ENCODE results near the gene KLRC3. TPM values are rescaled to one million over a fixed set of nuclear protein-coding genes. Genes with fewer than 3 reads are reported as not detected.

Gene KLRC3
- total and polyA plus RNA-seq, 2 experiments from 2014 or later = not detected

DNA sequence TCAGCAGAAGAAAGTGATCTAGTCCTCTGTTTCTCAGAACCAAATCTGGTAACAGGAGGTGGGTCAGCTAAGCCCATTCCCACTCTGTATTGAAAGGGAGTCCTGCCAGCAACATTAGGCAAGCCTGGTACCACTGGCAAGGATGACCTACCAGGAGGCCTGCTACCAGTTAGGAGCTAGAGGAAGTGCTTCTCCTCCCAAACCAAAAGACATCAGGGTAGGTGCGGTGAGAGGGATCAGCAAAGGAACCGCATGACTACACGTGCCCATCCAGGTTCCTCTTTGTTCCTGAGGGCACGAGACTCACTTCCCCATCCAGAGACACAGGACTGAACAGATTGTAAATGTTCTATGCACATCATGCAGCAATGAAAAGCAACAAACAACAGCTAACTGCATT, 13.7 kb downstream of the KLRC3 start:
- 84% methylated on average over 4 of the region's 4 CpGs for WGBS (ENCODE audit: low lambda C conversion rate, missing lambda C conversion rate)
- DNase-seq (ENCODE audit: low spot score) = no peak
- H3K4me3 ChIP-seq = no peak overlapping the region
- no peaks in the 10 kb centered on the region for H3K79me2 ChIP-seq
- TF ChIP-seq CTCF (IDR thresholded peaks at IDR 0.05; ENCODE audit: poor library complexity) = no peak
- no peak for TF ChIP-seq EZH2 (IDR thresholded peaks at IDR 0.05; ENCODE audit: borderline replicate concordance)
- TF ChIP-seq EZH2phosphoT487 (IDR thresholded peaks at IDR 0.05; ENCODE audit: low read depth, severe bottlenecking, unreplicated experiment) = no peak
- no peak overlapping the region for H3K27ac ChIP-seq
- no peak overlapping the region for H2AFZ ChIP-seq
- no peaks in the 10 kb centered on the region for H3K9me3 ChIP-seq (ENCODE audit: low read depth)
- no peaks in the 10 kb centered on the region for H3K9me2 ChIP-seq (replicated peaks; ENCODE audit: insufficient read depth)
- no peaks in the 10 kb centered on the region for H3K4me1 ChIP-seq (ENCODE audit: insufficient read depth)
- no peak overlapping the region for H3K4me2 ChIP-seq
- no peaks in the 10 kb centered on the region for H3K27me3 ChIP-seq
- H3K36me3 ChIP-seq (replicated peaks; ENCODE audit: insufficient read depth, low read depth) = no peaks in the 10 kb centered on the region
- no peaks in the 10 kb centered on the region for H4K20me1 ChIP-seq (ENCODE audit: insufficient read depth, poor library complexity, severe bottlenecking)

DNA sequence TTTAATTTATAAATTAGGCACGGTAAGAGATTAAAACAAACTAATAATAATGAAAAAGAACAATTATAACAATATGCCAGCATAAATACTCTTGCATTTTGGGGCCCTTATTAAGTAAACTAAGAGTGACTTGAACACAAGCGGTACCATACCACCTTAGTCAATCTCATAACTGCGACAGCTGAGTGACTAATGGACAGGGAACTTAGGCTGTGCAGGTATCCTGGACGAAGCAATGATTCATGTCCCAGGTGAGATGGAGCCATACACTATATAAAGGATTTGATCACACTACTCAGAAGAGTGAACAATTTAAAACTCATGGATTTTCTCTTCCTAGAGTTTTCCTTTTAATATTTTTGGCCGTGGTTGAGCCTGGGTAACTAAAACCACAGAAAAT, 15.1 kb downstream of the KLRC3 start:
- no peaks in the 10 kb centered on the region for H3K27me3 ChIP-seq
- no peaks in the 10 kb centered on the region for H3K4me1 ChIP-seq (ENCODE audit: insufficient read depth)
- H3K9me2 ChIP-seq (replicated peaks; ENCODE audit: insufficient read depth) = no peaks in the 10 kb centered on the region
- no peak for TF ChIP-seq EZH2phosphoT487 (IDR thresholded peaks at IDR 0.05; ENCODE audit: low read depth, severe bottlenecking, unreplicated experiment)
- TF ChIP-seq CTCF (IDR thresholded peaks at IDR 0.05; ENCODE audit: poor library complexity) = no peak
- no peak for TF ChIP-seq EZH2 (IDR thresholded peaks at IDR 0.05; ENCODE audit: borderline replicate concordance)
- no peak overlapping the region for H3K4me2 ChIP-seq
- 93% methylated on average over 5 of the region's 5 CpGs for WGBS (ENCODE audit: low lambda C conversion rate, missing lambda C conversion rate)
- no peak overlapping the region for H3K4me3 ChIP-seq
- no peaks in the 10 kb centered on the region for H3K79me2 ChIP-seq
- H2AFZ ChIP-seq = no peak overlapping the region
- no peaks in the 10 kb centered on the region for H4K20me1 ChIP-seq (ENCODE audit: insufficient read depth, poor library complexity, severe bottlenecking)
- DNase-seq (ENCODE audit: low spot score) = no peak
- H3K36me3 ChIP-seq (replicated peaks; ENCODE audit: insufficient read depth, low read depth) = no peaks in the 10 kb centered on the region
- no peaks in the 10 kb centered on the region for H3K9me3 ChIP-seq (ENCODE audit: low read depth)
- H3K27ac ChIP-seq = no peak overlapping the region

DNA sequence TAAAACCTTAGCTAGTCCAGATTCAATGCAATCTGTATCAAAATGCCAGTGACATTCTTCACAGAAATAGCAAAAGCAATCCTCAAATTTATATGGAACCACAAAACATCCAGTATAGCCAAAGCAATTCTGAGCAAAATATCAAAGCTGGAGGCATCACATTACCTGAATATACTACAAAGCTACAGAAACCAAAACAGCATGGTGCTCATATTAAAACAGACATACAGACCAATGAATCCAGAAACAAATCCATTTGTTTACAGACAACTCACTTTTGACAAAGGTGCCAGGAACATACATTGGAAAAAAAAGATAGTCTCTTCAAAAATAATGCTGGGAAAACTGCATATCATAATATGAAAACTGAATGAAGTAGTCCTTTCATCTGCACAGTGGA, 15.6 kb downstream of the KLRC3 start:
- Histone ChIP-seq H3K4me3 (no peak overlapping the region), H3K4me1 (ENCODE audit: insufficient read depth) (no peaks in the 10 kb centered on the region), H3K4me2 (no peak overlapping the region), H3K79me2 (no peaks in the 10 kb centered on the region), H3K9me2 (replicated peaks; ENCODE audit: insufficient read depth) (no peaks in the 10 kb centered on the region), H3K27me3 (no peaks in the 10 kb centered on the region), H3K36me3 (replicated peaks; ENCODE audit: insufficient read depth, low read depth) (no peaks in the 10 kb centered on the region), H2AFZ (no peak overlapping the region), H3K27ac (no peak overlapping the region), H4K20me1 (ENCODE audit: insufficient read depth, poor library complexity, severe bottlenecking) (no peaks in the 10 kb centered on the region), H3K9me3 (ENCODE audit: low read depth) (no peaks in the 10 kb centered on the region)
- DNase-seq (ENCODE audit: low spot score) = no peak
- TF ChIP-seq EZH2phosphoT487 (IDR thresholded peaks at IDR 0.05; ENCODE audit: low read depth, severe bottlenecking, unreplicated experiment) (no peak), EZH2 (IDR thresholded peaks at IDR 0.05; ENCODE audit: borderline replicate concordance) (no peak), CTCF (IDR thresholded peaks at IDR 0.05; ENCODE audit: poor library complexity) (no peak)

DNA sequence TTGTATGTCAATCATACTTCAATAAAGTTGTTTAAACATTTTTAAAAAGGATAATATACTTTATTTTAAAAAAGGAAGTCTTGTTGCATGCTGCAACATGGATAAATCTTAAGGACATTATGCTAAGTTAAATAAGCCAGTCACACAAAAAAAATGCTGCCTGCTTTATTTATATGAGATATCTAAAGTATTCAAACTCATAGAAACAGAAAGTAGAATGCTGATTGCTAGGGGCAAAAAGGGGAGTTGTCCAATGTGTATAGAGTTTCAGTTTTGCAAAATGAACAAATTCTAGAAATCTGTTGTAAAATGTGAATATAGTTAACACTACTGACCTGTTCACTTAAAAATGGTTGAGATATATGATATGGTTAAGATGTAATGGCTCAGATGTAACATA, 19.6 kb downstream of the KLRC3 start:
- no peak overlapping the region for H3K4me2 ChIP-seq
- no peaks in the 10 kb centered on the region for H3K9me2 ChIP-seq (replicated peaks; ENCODE audit: insufficient read depth)
- no peaks in the 10 kb centered on the region for H3K9me3 ChIP-seq (ENCODE audit: low read depth)
- H3K4me1 ChIP-seq (ENCODE audit: insufficient read depth) = no peaks in the 10 kb centered on the region
- H3K27me3 ChIP-seq = no peaks in the 10 kb centered on the region
- H3K36me3 ChIP-seq (replicated peaks; ENCODE audit: insufficient read depth, low read depth) = no peaks in the 10 kb centered on the region
- no peak overlapping the region for H2AFZ ChIP-seq
- DNase-seq (ENCODE audit: low spot score) = no peak
- H3K79me2 ChIP-seq = no peaks in the 10 kb centered on the region
- TF ChIP-seq EZH2 (IDR thresholded peaks at IDR 0.05; ENCODE audit: borderline replicate concordance) (no peak), CTCF (IDR thresholded peaks at IDR 0.05; ENCODE audit: poor library complexity) (no peak), EZH2phosphoT487 (IDR thresholded peaks at IDR 0.05; ENCODE audit: low read depth, severe bottlenecking, unreplicated experiment) (no peak)
- no peak overlapping the region for H3K27ac ChIP-seq
- no peaks in the 10 kb centered on the region for H4K20me1 ChIP-seq (ENCODE audit: insufficient read depth, poor library complexity, severe bottlenecking)
- H3K4me3 ChIP-seq = no peak overlapping the region

Data from hepatocyte (in vitro differentiated cells).